IMR-90 (cell line): ENCODE measurements around the gene GAMT. TPM values are rescaled to one million over a fixed set of nuclear protein-coding genes. Genes with fewer than 3 reads are reported as not detected.

Experiments
- ELK1 ChIP-seq: fragments of 150-350 bp; IDR thresholded peaks from 2 replicates; pipeline ENCODE4 v1.6.1; 2016; ENCODE audit warnings: low read depth, mild to moderate bottlenecking, low read length, moderate library complexity, borderline replicate concordance
- MXI1 ChIP-seq: IDR thresholded peaks from 2 replicates; pipeline ENCODE4 v1.6.1; 2012; ENCODE audit warnings: low read depth, mild to moderate bottlenecking, low read length, moderate library complexity, borderline replicate concordance
- polyA plus RNA-seq, 3 experiments: library from polyadenylated mRNA; depleted of rRNA; stranded (reverse); fragments of >200 nt; gene quantifications; 2 replicates each; pipeline ENCODE4 v1.2.3, GENCODE V29; 2012; ENCODE audit warnings: low replicate concordance in 1 of 3
- total RNA-seq: library from RNA; depleted of rRNA; stranded (reverse); fragments of >200 nt; gene quantifications from 2 replicates; pipeline ENCODE4 v1.2.3, GENCODE V29; 2012

Gene GAMT
- total and polyA plus RNA-seq, 2 of the 4 experiments (the other 2 are of a cell fraction), result 22.8 to 51.8 TPM

- TF ChIP-seq ELK1 (no peak), MXI1 (peak; percentile 90; the same call in 1 of the 2 replicates)
These were observed 5.6 kb upstream of the GAMT start (continued) for GRCh38 chr19:1406774-1407527.
